K562 (cell line): Measurements from ENCODE around the gene KLRC3. TPM values are rescaled to one million over a fixed set of nuclear protein-coding genes. Genes with fewer than 3 reads are reported as not detected.

Source experiments
- ATAC-seq: fragments of 200-7000 bp; cut with Tn5 transposase; 3 replicates; pipeline ENCODE4 v1.9.1; 2020; ENCODE audit warnings: moderate library complexity
- BruUV-seq: library from RNA; stranded (reverse); fragments of 400-500 nt; replicated peaks from 2 replicates; lab custom pipeline; 2021; lab: Mats Ljungman, UMichigan
- CTCF ChIA-PET: fragments of 300-600 bp; formaldehyde crosslinking; extraction: SDS; loops from one replicate; lab custom pipeline; 2021; ENCODE audit warnings: low intra/inter-chr PET ratio; lab: Yijun Ruan, JAX
- POLR2A ChIA-PET: fragments of 300-600, 350-650 bp; sonication (Branson Sonifier 250); formaldehyde crosslinking; extraction: SDS; loops from one replicate; lab custom pipeline; 2021; ENCODE audit warnings: antibody characterized with exemption, inconsistent platforms; lab: Yijun Ruan, JAX
- DNase-seq, 4 experiments: peaks; one replicate each; pipeline versions ENCODE4 v3.0.0 to v3.0.0-alpha.2; 2011 to 2018; ENCODE audit warnings: low spot score in 3 of 4, mixed read lengths in 3 of 4; ENCODE audit errors: extremely low read depth in 1 of 4
- FAIRE-seq: peaks from 2 replicates; lab custom pipeline; 2011; peaks lifted over from hg19 to GRCh38; lab: Jason Lieb, UNC
- H2AFZ ChIP-seq: 2 replicates; pipeline ENCODE4 v1.6.0; 2011; ENCODE audit warnings: low read depth, low read length, control low read depth, inconsistent platforms
- H3K27ac ChIP-seq: fragments of 200-600 bp; 3 replicates; pipeline ENCODE4 v1.8.0; 2011; ENCODE audit warnings: low read depth, mild to moderate bottlenecking, control low read depth, inconsistent platforms, low read length, moderate library complexity, mixed read lengths; ENCODE audit errors: extremely low read depth
- H3K27me3 ChIP-seq, 2 experiments: fragments of 300-600 bp in 1 of 2; 2 replicates in 1 of 2; 3 replicates in 1 of 2; pipeline versions ENCODE4 v1.6.0 to v1.8.0; 2011; ENCODE audit warnings: inconsistent platforms in 2 of 2, low read length in 2 of 2, mild to moderate bottlenecking in 1 of 2, mixed read lengths in 1 of 2, moderate library complexity in 1 of 2; ENCODE audit not compliant: control insufficient read depth in 2 of 2, insufficient read depth in 2 of 2
- H3K36me3 ChIP-seq: fragments of 300-600 bp; 3 replicates; pipeline ENCODE4 v1.8.0; 2011; ENCODE audit warnings: mild to moderate bottlenecking, low read length, inconsistent platforms; ENCODE audit not compliant: control insufficient read depth, insufficient read depth
- H3K4me1 ChIP-seq, 2 experiments: fragments of 200-600 bp in 1 of 2; replicated peaks in 1 of 2; 2 replicates in 1 of 2; 3 replicates in 1 of 2; pipeline versions ENCODE4 v1.5.1 to v1.8.0; 2011; ENCODE audit warnings: inconsistent platforms in 2 of 2, low read length in 2 of 2, mild to moderate bottlenecking in 1 of 2, mixed read lengths in 1 of 2, moderate library complexity in 1 of 2; ENCODE audit not compliant: control insufficient read depth in 2 of 2, insufficient read depth in 2 of 2
- H3K4me2 ChIP-seq: 2 replicates; pipeline ENCODE4 v1.6.1; 2011; ENCODE audit warnings: low read length, control low read depth, inconsistent platforms, mixed read lengths; ENCODE audit not compliant: insufficient read depth
- H3K4me3 ChIP-seq: fragments of 200-600 bp; sonication (generic), shearing (Covaris generic); 2 replicates; pipeline ENCODE4 v1.5.1; 2016; ENCODE audit warnings: control low read depth, inconsistent platforms
- H3K79me2 ChIP-seq: fragments of 200-600 bp; 3 replicates; pipeline ENCODE4 v1.8.0; 2011; ENCODE audit warnings: low read length, inconsistent platforms; ENCODE audit not compliant: control insufficient read depth, insufficient read depth
- H3K9ac ChIP-seq, 2 experiments: 2 replicates each; pipeline versions ENCODE4 v1.6.0 to v1.6.1; 2011; ENCODE audit warnings: low read depth in 2 of 2, low read length in 2 of 2, control low read depth in 1 of 2, inconsistent platforms in 1 of 2, mild to moderate bottlenecking in 1 of 2, mixed read lengths in 1 of 2; ENCODE audit not compliant: insufficient read depth in 1 of 2
- H3K9me1 ChIP-seq: one replicate; pipeline ENCODE4 v1.6.0; 2011; ENCODE audit warnings: inconsistent platforms, mild to moderate bottlenecking, low read length, moderate library complexity; ENCODE audit not compliant: control insufficient read depth, insufficient read depth
- H3K9me3 ChIP-seq: replicated peaks from 2 replicates; pipeline ENCODE4 v1.5.1; 2011; ENCODE audit warnings: low read depth, low read length, inconsistent platforms; ENCODE audit not compliant: control insufficient read depth, insufficient read depth
- H4K20me1 ChIP-seq: replicated peaks from 2 replicates; pipeline ENCODE4 v1.6.1; 2011; ENCODE audit warnings: low read length, inconsistent platforms, mixed read lengths; ENCODE audit not compliant: control insufficient read depth, insufficient read depth
- FOS ChIP-seq: IDR thresholded peaks from 3 replicates; pipeline ENCODE4 v1.6.1; 2011; ENCODE audit not compliant: insufficient read length; ENCODE audit errors: extremely low read depth
- HDAC8 ChIP-seq: fragments of 450-650 bp; IDR thresholded peaks from 2 replicates; pipeline ENCODE4 v1.6.1; 2016; ENCODE audit warnings: mild to moderate bottlenecking, missing genetic modification characterization, moderate library complexity, missing compliant biosample characterization
- KLF1 ChIP-seq: fragments of 450-650 bp; IDR thresholded peaks from 2 replicates; pipeline ENCODE4 v1.6.1; 2016; ENCODE audit warnings: missing genetic modification characterization, missing compliant biosample characterization
- MBD2 ChIP-seq: sonication (generic); IDR thresholded peaks from 2 replicates; pipeline ENCODE4 v1.6.1; 2016; ENCODE audit warnings: low read depth, borderline replicate concordance
- MCM2 ChIP-seq: fragments of 450-650 bp; IDR thresholded peaks from 2 replicates; pipeline ENCODE4 v1.6.1; 2017; ENCODE audit warnings: low read depth, mild to moderate bottlenecking
- MECOM ChIP-seq: fragments of 250-450 bp; sonication (Bioruptor Pico); IDR thresholded peaks from 2 replicates; pipeline ENCODE4 v1.8.0; 2022; ENCODE audit warnings: inconsistent platforms
- MEIS2 ChIP-seq: fragments of 450-650 bp; IDR thresholded peaks from 2 replicates; pipeline ENCODE4 v1.6.1; 2014; ENCODE audit warnings: mild to moderate bottlenecking; ENCODE audit not compliant: partially characterized antibody
- NCOA1 ChIP-seq: fragments of 450-650 bp; IDR thresholded peaks from 2 replicates; pipeline ENCODE4 v1.6.1; 2016; ENCODE audit warnings: low read depth
- RBM22 ChIP-seq: fragments of 200-400 bp; formaldehyde crosslinking; IDR thresholded peaks from 2 replicates; pipeline ENCODE4 v1.6.1; 2018; ENCODE audit warnings: low read length, low read depth; ENCODE audit not compliant: poor library complexity, severe bottlenecking
- TFE3 ChIP-seq: fragments of 450-650 bp; formaldehyde crosslinking; IDR thresholded peaks from 2 replicates; pipeline ENCODE4 v1.4.0; 2020; ENCODE audit warnings: mild to moderate bottlenecking, mixed read lengths
- TSC22D4 ChIP-seq: fragments of 450-650 bp; IDR thresholded peaks from 2 replicates; pipeline ENCODE4 v1.6.1; 2016; ENCODE audit warnings: missing genetic modification characterization, missing biosample characterization, control low read depth
- ZBTB12 ChIP-seq: fragments of 250-450 bp; sonication (Bioruptor Pico); IDR thresholded peaks from 2 replicates; pipeline ENCODE4 v1.4.0; 2020
- ZEB2 ChIP-seq: fragments of 450-650 bp; IDR thresholded peaks from 2 replicates; pipeline ENCODE4 v1.6.1; 2016
- ZNF609 ChIP-seq: sonication (generic); formaldehyde crosslinking; IDR thresholded peaks from 2 replicates; pipeline ENCODE4 v1.8.1; 2023; ENCODE audit warnings: missing genetic modification reagents, mild to moderate bottlenecking, borderline replicate concordance
- ZNF644 ChIP-seq: fragments of 200-800 bp; sonication (Bioruptor generic); IDR thresholded peaks from 2 replicates; pipeline ENCODE4 v1.6.1; 2016; ENCODE audit warnings: low read depth, missing genetic modification characterization, missing compliant biosample characterization
- WGBS: fragments of 100-300 bp; shearing (Covaris generic); methylation state at CpG from one replicate; pipeline ENCODE4 v1.1.6; 2016; ENCODE audit warnings: low coverage, mixed read lengths; ENCODE audit not compliant: insufficient coverage; ENCODE audit errors: missing lambda C conversion rate; 5-methylcytosine and 5-hydroxymethylcytosine counted together
- in situ Hi-C: fragments of 300-500 bp; cut with MboI; formaldehyde crosslinking; loops from 4 replicates; pipeline ENCODE4 v1.15.0; 2018; ENCODE audit warnings: inconsistent platforms, mixed read lengths
- intact Hi-C: fragments of 100-400 bp; cut with micrococcal nuclease; formaldehyde crosslinking; loops from 2 replicates; pipeline ENCODE4 v1.14.2; 2022
- polyA plus RNA-seq, 8 experiments: library from polyadenylated mRNA; depleted of rRNA in 4 of 8; stranded (reverse) in 5 of 8; unstranded in 3 of 8; fragments of >200 nt; fragmentation: Nextera tagmentation in 2 of 8; fragmentation: Illumina TruSeq in 1 of 8; extraction: Ambion mirVana in 2 of 8; extraction: Trizol in 1 of 8; gene quantifications; 2 replicates each; pipeline versions ENCODE4 v1.2.1 to v1.2.3, GENCODE V29; 2011 to 2014; ENCODE audit warnings: inconsistent platforms in 1 of 8, missing spikeins in 1 of 8
- total RNA-seq, 7 experiments: library from RNA; depleted of rRNA in 6 of 7; stranded (reverse); fragments of >200 nt in 6 of 7; fragmentation: Illumina TruSeq in 2 of 7; extraction: Trizol in 2 of 7; gene quantifications; 2 replicates each; pipeline versions ENCODE4 v1.2.1 to v1.2.3, GENCODE V29; 2011 to 2021; ENCODE audit warnings: low replicate concordance in 1 of 7

The KLRC3 gene
- total and polyA plus RNA-seq, 9 of the 15 experiments (the other 6 are each of a cell fraction or from before 2014, with no cell fraction given) = 0.09 to 0.32 (median 0.18) TPM; not detected in 5

- TF ChIP-seq FOS (no peak), TSC22D4 (tag) (no peak)
These were observed 19.6 kb downstream of the KLRC3 start (continued) for GRCh38 chr12:10400829-10401228.

GRCh38 chr12:10398168-10398567 lies 22.2 kb downstream of the KLRC3 start:
- Histone ChIP-seq H3K9me1 (no peaks in the 10 kb centered on the region), H3K27ac (no peak overlapping the region)
- CTCF ChIA-PET = no interaction called here
- TF ChIP-seq ZEB2 (no peak), TFE3 (CRISPR knock-in tag) (no peak), ZBTB12 (CRISPR knock-in tag) (no peak), FOS (no peak), MCM2 (no peak), ZNF609 (CRISPR knock-in tag) (no peak), MEIS2 (no peak), HDAC8 (tag) (no peak), NCOA1 (no peak), MBD2 (no peak), RBM22 (no peak), KLF1 (no peak), ZNF644 (no peak), MECOM (CRISPR knock-in tag) (no peak)

More at GRCh38 chr12:10398168-10398567, 22.2 kb downstream of the KLRC3 start:
- BruUV-seq = no TSS peak
- Histone ChIP-seq H3K36me3 (no peaks in the 10 kb centered on the region), H3K4me2 (no peak overlapping the region), H3K27me3 (no peaks in the 10 kb centered on the region), H2AFZ (no peak overlapping the region), H3K9me3 (no peaks in the 10 kb centered on the region), H3K4me3 (no peak overlapping the region), H4K20me1 (no peaks in the 10 kb centered on the region), H3K4me1 (no peaks in the 10 kb centered on the region), H3K79me2 (no peaks in the 10 kb centered on the region), H3K9ac (no peak overlapping the region)
- in situ Hi-C loops = no loop called here
- intact Hi-C loops = no loop called here
- ATAC-seq (no peak), FAIRE-seq (no peak), DNase-seq (no peak)
- POLR2A ChIA-PET = no interaction called here
- WGBS = 21% methylated on average over 2 of the region's 2 CpGs
